Measurements from ENCODE around the gene SERGEF.

Gene SERGEF

GRCh38 chr11:17853280-17853679 is 159.6 kb downstream of the SERGEF start:
- DNase-seq: no peak

- DNase-seq: no peak
Observed at GRCh38 chr11:17852246-17852645, 160.6 kb downstream of the SERGEF start.

- no peak for DNase-seq
Observed at GRCh38 chr11:17851697-17852096, 161.2 kb downstream of the SERGEF start.

- no peak for DNase-seq
Observed at GRCh38 chr11:17850336-17850735, 162.5 kb downstream of the SERGEF start.

- no peak for DNase-seq
Observed at GRCh38 chr11:17848715-17849114, 164.1 kb downstream of the SERGEF start.

GRCh38 chr11:17846852-17847453 is 165.9 kb downstream of the SERGEF start:
- DNase-seq: no peak

GRCh38 chr11:17845431-17845881 is 167.4 kb downstream of the SERGEF start:
- DNase-seq: no peak

- DNase-seq: no peak
Observed at GRCh38 chr11:17840101-17840548, 172.7 kb downstream of the SERGEF start.

GRCh38 chr11:17839450-17839849 is 173.4 kb downstream of the SERGEF start:
- no peak for DNase-seq

- no peak for DNase-seq
Observed at GRCh38 chr11:17838102-17838501, 174.7 kb downstream of the SERGEF start.

GRCh38 chr11:17831883-17832282 is 181.0 kb downstream of the SERGEF start:
- no peak for DNase-seq

- DNase-seq: no peak
Observed at GRCh38 chr11:17831228-17831627, 181.6 kb downstream of the SERGEF start.

GRCh38 chr11:17828311-17828751 is 184.5 kb downstream of the SERGEF start:
- DNase-seq: no peak

- no peak for DNase-seq
Observed at GRCh38 chr11:17827006-17827405, 185.8 kb downstream of the SERGEF start.

- DNase-seq: no peak
Observed at GRCh38 chr11:17822401-17822781, 190.5 kb downstream of the SERGEF start.

GRCh38 chr11:17821648-17822400 is 191.0 kb downstream of the SERGEF start:
- DNase-seq: no peak

GRCh38 chr11:17816232-17816931 is 196.5 kb downstream of the SERGEF start:
- no peak for DNase-seq

- no peak for DNase-seq
Observed at GRCh38 chr11:17814546-17814945, 198.3 kb downstream of the SERGEF start.

- DNase-seq: no peak
Observed at GRCh38 chr11:17813391-17814059, 199.3 kb downstream of the SERGEF start.

GRCh38 chr11:17812865-17813187 is 200.0 kb downstream of the SERGEF start:
- DNase-seq: no peak

- no peak for DNase-seq
Observed at GRCh38 chr11:17812091-17812864, 200.6 kb downstream of the SERGEF start.

- no peak for DNase-seq
Observed at GRCh38 chr11:17811352-17811751, 201.5 kb downstream of the SERGEF start.

- no peak for DNase-seq
Observed at GRCh38 chr11:17810746-17811145, 202.1 kb downstream of the SERGEF start.

Data from stimulated activated naive CD4-positive, alpha-beta T cell (primary cell).